WTC11 (cell line): ENCODE measurements around the gene FKBP1C. TPM values are rescaled to one million over a fixed set of nuclear protein-coding genes. Genes with fewer than 3 reads are reported as not detected.
"Not testable (repeated sequence)": the region's sequence is repeated elsewhere in the genome, so short reads cannot be mapped to it uniquely, and the experiment has no call there.

Experiments
- ATAC-seq: fragments of 200-7000 bp; cut with Tn5 transposase; 2 replicates; pipeline ENCODE4 v1.10.0; 2021; ENCODE audit warnings: mild to moderate bottlenecking, moderate library complexity
- Bru-seq: library from RNA; stranded (reverse); fragments of 400-500 nt; gene quantifications from one replicate; lab custom pipeline; 2021; lab: Mats Ljungman, UMichigan
- CTCF ChIA-PET: fragments of 300-600 bp; sonication (Branson Sonifier 250); formaldehyde crosslinking; loops from one replicate; lab custom pipeline; 2021; ENCODE audit warnings: antibody characterized with exemption; lab: Charles Lee
- POLR2A ChIA-PET: fragments of 350-600 bp; sonication (Branson Sonifier 250); formaldehyde crosslinking; loops from one replicate; lab custom pipeline; 2021; ENCODE audit warnings: antibody characterized with exemption; lab: Charles Lee
- DNase-seq: peaks from one replicate; pipeline ENCODE4 v3.0.0; 2021; ENCODE audit warnings: low spot score
- H3K27ac Mint-ChIP-seq: 2 replicates; pipeline ENCODE4 v1.8.0; 2021; ENCODE audit warnings: mixed read lengths
- H3K27me3 Mint-ChIP-seq: 2 replicates; pipeline ENCODE4 v1.8.0; 2021; ENCODE audit warnings: low read depth, mild to moderate bottlenecking, moderate library complexity, mixed read lengths
- H3K36me3 Mint-ChIP-seq: 2 replicates; pipeline ENCODE4 v1.8.0; 2021; ENCODE audit warnings: mixed read lengths
- H3K4me1 Mint-ChIP-seq: 2 replicates; pipeline ENCODE4 v1.8.0; 2022; ENCODE audit warnings: mixed read lengths
- H3K4me3 Mint-ChIP-seq: 2 replicates; pipeline ENCODE4 v1.8.0; 2021; ENCODE audit warnings: mild to moderate bottlenecking, moderate library complexity, mixed read lengths
- H3K9me3 Mint-ChIP-seq: 2 replicates; pipeline ENCODE4 v1.8.0; 2021; ENCODE audit warnings: mixed read lengths
- ARID4B ChIP-seq: sonication (generic); formaldehyde crosslinking; IDR thresholded peaks from 2 replicates; pipeline ENCODE4 v1.8.0; 2023; ENCODE audit warnings: missing genetic modification reagents, mild to moderate bottlenecking, borderline replicate concordance
- ATF3 ChIP-seq: sonication (generic); formaldehyde crosslinking; conservative IDR thresholded peaks from 2 replicates; pipeline ENCODE4 v1.8.1; 2022; ENCODE audit warnings: mild to moderate bottlenecking, missing genetic modification reagents
- ATF6 ChIP-seq: sonication (generic); formaldehyde crosslinking; IDR thresholded peaks from 2 replicates; pipeline ENCODE4 v1.8.1; 2023; ENCODE audit warnings: mild to moderate bottlenecking, missing genetic modification reagents
- IRF1 ChIP-seq: sonication (generic); formaldehyde crosslinking; IDR thresholded peaks from 2 replicates; pipeline ENCODE4 v1.8.0; 2023; ENCODE audit warnings: missing genetic modification reagents
- KAT7 ChIP-seq: sonication (generic); formaldehyde crosslinking; IDR thresholded peaks from 2 replicates; pipeline ENCODE4 v1.8.1; 2023; ENCODE audit warnings: missing genetic modification reagents, mild to moderate bottlenecking, borderline replicate concordance
- OVOL2 ChIP-seq: fragments of 250-450 bp; sonication (Bioruptor Pico); IDR thresholded peaks from 2 replicates; pipeline ENCODE4 v1.9.0; 2021; ENCODE audit warnings: mild to moderate bottlenecking, borderline replicate concordance
- TEAD4 ChIP-seq: sonication (generic); formaldehyde crosslinking; IDR thresholded peaks from 2 replicates; pipeline ENCODE4 v1.8.0; 2022; ENCODE audit warnings: mild to moderate bottlenecking, missing genetic modification reagents
- TP53 ChIP-seq: sonication (generic); formaldehyde crosslinking; IDR thresholded peaks from 2 replicates; pipeline ENCODE4 v1.8.1; 2023; ENCODE audit warnings: mild to moderate bottlenecking, missing genetic modification reagents
- USF1 ChIP-seq: sonication (generic); formaldehyde crosslinking; IDR thresholded peaks from 2 replicates; pipeline ENCODE4 v1.8.0; 2022; ENCODE audit warnings: mild to moderate bottlenecking, missing genetic modification reagents
- ZMAT4 ChIP-seq: fragments of 250-450 bp; sonication (Bioruptor Pico); IDR thresholded peaks from 2 replicates; pipeline ENCODE4 v1.9.0; 2021; ENCODE audit warnings: mild to moderate bottlenecking
- ZNF138 ChIP-seq: sonication (generic); formaldehyde crosslinking; conservative IDR thresholded peaks from 2 replicates; pipeline ENCODE4 v1.8.1; 2022; ENCODE audit warnings: mild to moderate bottlenecking, moderate library complexity, missing genetic modification reagents
- ZNF232 ChIP-seq: sonication (generic); formaldehyde crosslinking; IDR thresholded peaks from 2 replicates; pipeline ENCODE4 v1.8.0; 2022; ENCODE audit warnings: mild to moderate bottlenecking, missing genetic modification reagents
- ZNF423 ChIP-seq: fragments of 250-450 bp; sonication (Bioruptor Pico); IDR thresholded peaks from 2 replicates; pipeline ENCODE4 v2.1.2; 2022; ENCODE audit warnings: mild to moderate bottlenecking, moderate library complexity
- long read RNA-seq, 3 experiments: library from RNA in 1 of 3; library from capped mRNA in 1 of 3; library from polyadenylated mRNA in 1 of 3; unstranded in 2 of 3; stranded (forward) in 1 of 3; transcript quantifications; one replicate each; pipeline ENCODE4 v2.0.0, GENCODE V29; 2021
- total RNA-seq: library from RNA; stranded (reverse); gene quantifications from 3 replicates; pipeline ENCODE4 v1.2.3, GENCODE V29; 2021
- TF ChIP-seq, protein P1 (sequence below): fragments of 250-450 bp; sonication (Bioruptor Pico); IDR thresholded peaks from 2 replicates; pipeline ENCODE4 v1.8.0; 2021; ENCODE audit warnings: mild to moderate bottlenecking

FKBP1C gene
- total RNA-seq (0.14 TPM in 2 of 3 replicates, not detected in the other), Bru-seq, nascent RNA (not detected)
- long read RNA-seq, experiment 1 = 0 reads
- long read RNA-seq, experiment 2, partial matches to known transcripts = 0 of 1 reads
- long read RNA-seq, experiment 2, other reads (novel, unspliced or antisense) = 0 of 1 reads
- long read RNA-seq, experiment 3 = 0 reads

DNA sequence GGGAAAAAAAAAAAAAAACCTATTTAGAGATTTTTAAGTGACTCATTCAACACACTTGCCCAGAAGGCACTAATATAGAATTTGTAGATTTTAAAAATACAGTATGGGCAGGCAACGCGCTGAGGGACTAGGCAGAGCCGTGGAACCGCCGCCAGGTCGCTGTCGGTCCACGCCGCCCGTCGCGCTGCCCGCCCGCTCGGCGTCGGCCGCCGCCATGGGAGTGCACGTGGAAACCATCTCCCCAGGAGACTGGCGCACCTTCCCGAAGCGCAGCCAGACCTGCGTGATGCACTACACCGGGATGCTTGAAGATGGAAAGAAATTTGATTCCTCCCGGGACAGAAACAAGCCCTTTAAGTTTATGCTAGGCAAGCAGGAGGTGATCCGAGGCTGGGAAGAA lies at the start of gene FKBP1C:
TSS of gene FKBP1C (plus strand) at position 127 of the 400 bp plus-strand sequence.
- Mint-ChIP-seq H3K9me3 (peaks cover 47% of the 10 kb centered on the region), H3K36me3 (peaks cover 32% of the 10 kb centered on the region)
- POLR2A ChIA-PET, DNase-seq, CTCF ChIA-PET, H3K27ac Mint-ChIP-seq, H3K4me1 Mint-ChIP-seq, ATAC-seq, H3K27me3 Mint-ChIP-seq, H3K4me3 Mint-ChIP-seq: not testable (repeated sequence)

GRCh38 chr6:63164047-63164803 lies 47.0 kb upstream of the FKBP1C start:
- Mint-ChIP-seq H3K9me3 (peaks cover 53% of the 10 kb centered on the region), H3K36me3 (peaks cover 33% of the 10 kb centered on the region)
- H3K4me3 Mint-ChIP-seq, POLR2A ChIA-PET, DNase-seq, H3K27ac Mint-ChIP-seq, ATAC-seq, CTCF ChIA-PET, H3K27me3 Mint-ChIP-seq, H3K4me1 Mint-ChIP-seq: not testable (repeated sequence)

DNA sequence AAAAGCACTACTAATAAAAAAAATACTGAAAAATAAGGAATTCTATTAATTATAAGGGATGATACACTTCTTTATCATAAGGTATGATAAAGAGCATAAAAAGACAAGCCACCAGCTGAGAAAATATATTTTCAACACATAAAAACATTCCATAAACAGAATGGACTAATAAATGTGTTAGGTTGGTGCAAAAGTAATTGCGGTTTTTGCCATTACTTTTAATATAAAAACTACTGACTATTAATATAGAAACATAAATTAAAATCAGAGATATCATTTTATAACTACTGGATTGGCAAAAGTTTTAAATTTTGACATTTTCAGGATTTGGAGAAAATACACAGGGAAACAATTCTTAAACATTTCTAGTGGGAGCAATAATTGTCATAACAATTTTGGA lies 37.1 kb upstream of the FKBP1C start:
- ChIA-PET CTCF (no interaction called here), POLR2A (no interaction called here)
- no peak overlapping the region for H3K4me3 Mint-ChIP-seq
- peaks cover 16% of the 10 kb centered on the region for H3K36me3 Mint-ChIP-seq
- no peak overlapping the region for H3K27ac Mint-ChIP-seq
- DNase-seq (no peak), ATAC-seq (no peak)
- TF ChIP-seq ARID4B (no peak), IRF1 (CRISPR knock-in tag) (no peak), TP53 (CRISPR knock-in tag) (no peak), ATF3 (no peak), ATF6 (no peak), ZNF423 (no peak), ZNF138 (no peak), ZMAT4 (CRISPR knock-in tag) (no peak), TEAD4 (no peak), ZNF232 (no peak), OVOL2 (no peak), KAT7 (CRISPR knock-in tag) (no peak), USF1 (CRISPR knock-in tag) (no peak)
- TF ChIP-seq, protein P1, sequence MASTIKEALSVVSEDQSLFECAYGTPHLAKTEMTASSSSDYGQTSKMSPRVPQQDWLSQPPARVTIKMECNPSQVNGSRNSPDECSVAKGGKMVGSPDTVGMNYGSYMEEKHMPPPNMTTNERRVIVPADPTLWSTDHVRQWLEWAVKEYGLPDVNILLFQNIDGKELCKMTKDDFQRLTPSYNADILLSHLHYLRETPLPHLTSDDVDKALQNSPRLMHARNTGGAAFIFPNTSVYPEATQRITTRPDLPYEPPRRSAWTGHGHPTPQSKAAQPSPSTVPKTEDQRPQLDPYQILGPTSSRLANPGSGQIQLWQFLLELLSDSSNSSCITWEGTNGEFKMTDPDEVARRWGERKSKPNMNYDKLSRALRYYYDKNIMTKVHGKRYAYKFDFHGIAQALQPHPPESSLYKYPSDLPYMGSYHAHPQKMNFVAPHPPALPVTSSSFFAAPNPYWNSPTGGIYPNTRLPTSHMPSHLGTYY (CRISPR knock-in tag) = no peak
- no peaks in the 10 kb centered on the region for H3K4me1 Mint-ChIP-seq
- H3K27me3 Mint-ChIP-seq = no peaks in the 10 kb centered on the region; the same call in 1 of the 2 replicates
- H3K9me3 Mint-ChIP-seq = peaks cover 50% of the 10 kb centered on the region
